ENCODE measurements around the gene ZNF334. TPM values are rescaled to one million over a fixed set of nuclear protein-coding genes. Genes with fewer than 3 reads are reported as not detected.

The ZNF334 gene
- total RNA-seq, result 0.83 and 3.9 TPM in 2 replicates

DNA sequence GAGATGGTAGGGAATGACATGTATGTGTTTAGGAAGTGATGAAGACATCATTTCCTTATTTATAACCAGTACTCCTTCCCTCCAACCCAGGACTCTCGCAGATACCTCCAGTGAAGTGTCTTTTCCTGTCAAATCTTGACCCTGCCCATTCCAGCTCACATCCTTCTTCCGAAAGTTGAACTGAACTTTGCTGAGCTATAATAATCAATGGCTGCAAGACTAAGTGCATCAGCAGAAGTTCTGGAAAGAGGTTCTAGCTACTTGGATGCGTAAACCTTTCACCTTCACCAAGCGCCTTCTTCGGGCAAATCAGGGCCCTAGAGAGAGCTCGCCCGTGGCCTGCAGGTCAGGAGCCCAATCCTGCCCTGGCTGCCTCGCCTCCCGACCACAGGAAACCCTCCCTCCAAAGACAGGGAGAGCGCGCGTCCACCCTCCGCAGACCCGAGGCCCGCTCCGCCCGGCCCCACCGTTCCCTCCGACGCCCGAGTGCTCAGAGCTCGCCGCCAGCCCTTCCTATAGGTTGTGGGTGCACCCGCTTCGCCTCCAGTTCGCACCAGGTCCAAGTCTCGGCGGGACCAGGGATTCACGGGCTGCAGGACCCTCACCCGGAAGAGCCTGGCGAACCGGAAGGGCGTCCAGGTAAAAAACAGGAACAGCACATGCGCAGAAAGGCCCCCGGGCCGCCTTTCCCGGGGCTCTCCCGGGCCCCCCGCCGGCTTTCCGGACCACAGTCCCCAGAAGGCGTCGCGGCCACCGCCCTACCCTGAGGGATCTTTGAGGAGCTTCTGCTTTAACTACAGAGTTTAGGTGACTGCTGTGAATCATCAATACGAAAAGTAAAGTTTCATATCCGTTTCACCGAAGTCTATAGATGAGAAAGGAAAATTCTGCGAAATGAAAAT is at the start of gene ZNF334:
Gene ZNF334, minus strand, starts transcription at position 617 of the 902 bp plus-strand sequence. CDS start 1,457 bp downstream, outside the sequence.

DNA sequence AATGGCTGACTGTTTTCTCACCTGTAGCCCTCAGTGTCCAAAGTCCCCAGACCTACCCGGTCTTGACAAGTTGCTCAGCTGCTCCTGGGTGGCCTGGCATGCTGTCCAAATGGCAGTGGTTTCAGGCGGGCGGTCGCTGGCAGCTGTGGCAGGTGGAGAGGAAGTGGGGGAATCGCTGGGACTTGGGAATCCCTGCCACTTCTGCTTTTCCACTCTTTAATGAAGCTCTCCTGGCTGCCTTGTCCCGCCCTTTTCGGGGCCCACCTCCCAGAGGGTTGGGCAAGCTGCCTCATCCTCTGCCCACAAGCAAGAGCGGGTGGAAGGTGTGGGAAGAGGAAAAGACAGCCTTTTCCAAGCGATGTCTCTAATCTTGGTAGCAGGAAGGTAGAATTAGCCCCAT is 37.1 kb upstream of the ZNF334 start, which contains the start of gene OCSTAMP:
Gene OCSTAMP, minus strand, starts transcription at position 194 of the 400 bp plus-strand sequence. Its CDS starts 94 bp downstream, at position 100.

Other genes starting within 250 kb of the ZNF334 start
- gene CDH22, start 205.1 kb downstream of the ZNF334 start, total RNA-seq, result not detected in 2 replicates
- 46.2 and 47.4 TPM in 2 replicates for gene ELMO2, start 106.9 kb downstream of the ZNF334 start, total RNA-seq
- gene OCSTAMP, start 37.1 kb upstream of the ZNF334 start, total RNA-seq, result not detected in 2 replicates
- 2.2 and 2.5 TPM in 2 replicates for gene SLC13A3, start 137.9 kb upstream of the ZNF334 start, total RNA-seq
- gene TP53RK, start 175.9 kb upstream of the ZNF334 start, total RNA-seq, result 10.9 and 11.8 TPM in 2 replicates
- gene SLC2A10, start 196.1 kb upstream of the ZNF334 start, total RNA-seq, result 52.4 and 61.1 TPM in 2 replicates